Parathyroid adenoma (tissue), 2 donors: ENCODE results near the gene STARD4.

ENCODE experiments used
- H2AFZ ChIP-seq: fragments of 300-600 bp; sonication (generic); one replicate; pipeline ENCODE4 v1.7.0; 2017; ENCODE audit warnings: antibody characterized with exemption, mild to moderate bottlenecking
- H3K27ac ChIP-seq: fragments of 300-600 bp; sonication (generic); one replicate; pipeline ENCODE4 v1.7.0; 2017
- H3K27me3 ChIP-seq: fragments of 300-600 bp; sonication (generic); one replicate; pipeline ENCODE4 v1.7.0; 2017; ENCODE audit warnings: low read length; ENCODE audit not compliant: control insufficient read depth, insufficient read depth
- H3K36me3 ChIP-seq: fragments of 300-600 bp; sonication (generic); one replicate; pipeline ENCODE4 v1.7.0; 2017; ENCODE audit warnings: low read length; ENCODE audit not compliant: control insufficient read depth, insufficient read depth
- H3K4me1 ChIP-seq: fragments of 300-600 bp; sonication (generic); one replicate; pipeline ENCODE4 v1.7.0; 2017; ENCODE audit warnings: control low read depth
- H3K4me2 ChIP-seq: fragments of 300-600 bp; sonication (generic); one replicate; pipeline ENCODE4 v1.7.0; 2017; ENCODE audit warnings: low read length
- H3K4me3 ChIP-seq: fragments of 300-600 bp; sonication (generic); one replicate; pipeline ENCODE4 v1.7.0; 2017; ENCODE audit warnings: low read depth, low read length
- H3K79me2 ChIP-seq: fragments of 300-600 bp; sonication (generic); one replicate; pipeline ENCODE4 v1.7.0; 2017; ENCODE audit warnings: control low read depth
- H3K9ac ChIP-seq: fragments of 300-600 bp; sonication (generic); one replicate; pipeline ENCODE4 v1.7.0; 2017; ENCODE audit warnings: mild to moderate bottlenecking
- H3K9me3 ChIP-seq: fragments of 300-600 bp; sonication (generic); one replicate; pipeline ENCODE4 v1.7.0; 2017; ENCODE audit warnings: low read length; ENCODE audit not compliant: control insufficient read depth
- CTCF ChIP-seq: fragments of 300-600 bp; sonication (generic); IDR thresholded peaks from one replicate; pipeline ENCODE4 v1.7.0; 2017; ENCODE audit warnings: antibody characterized with exemption, mild to moderate bottlenecking
- donor health status: primary hyperparathyroidism.

The STARD4 gene

DNA sequence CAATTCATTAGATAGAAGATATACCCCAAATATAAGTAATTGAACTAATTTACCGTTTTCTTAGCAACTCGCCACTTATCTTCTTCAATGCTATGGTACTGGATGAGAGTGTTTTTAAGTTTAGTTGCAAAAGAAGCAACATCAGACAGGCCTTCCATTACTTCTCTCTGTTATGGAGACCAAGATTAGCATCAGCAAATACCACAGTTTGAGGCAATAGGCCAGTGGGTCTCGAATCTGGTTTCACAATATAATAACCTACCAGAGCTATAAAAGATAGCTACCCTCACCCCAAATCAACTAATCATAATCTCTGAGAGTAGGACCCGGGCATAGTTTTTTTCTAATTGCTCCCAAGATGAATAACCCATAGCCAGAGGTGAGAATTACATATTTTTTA lies 5.1 kb downstream of the STARD4 start:
- TF ChIP-seq CTCF, result no peak
- Histone ChIP-seq H3K36me3 (no peaks in the 10 kb centered on the region), H3K9me3 (no peaks in the 10 kb centered on the region), H3K4me1 (peaks cover 14% of the 10 kb centered on the region), H3K9ac (no peak overlapping the region), H3K4me3 (no peak overlapping the region), H2AFZ (no peak overlapping the region), H3K79me2 (no peaks in the 10 kb centered on the region), H3K4me2 (no peak overlapping the region), H3K27me3 (no peaks in the 10 kb centered on the region), H3K27ac (no peak overlapping the region)

GRCh38 chr5:111505096-111505495 lies 7.2 kb downstream of the STARD4 start:
- no peak for TF ChIP-seq CTCF
- Histone ChIP-seq H3K4me1 (peaks cover 8% of the 10 kb centered on the region), H3K4me2 (no peak overlapping the region), H3K4me3 (no peak overlapping the region), H3K9ac (no peak overlapping the region), H3K9me3 (no peaks in the 10 kb centered on the region), H3K79me2 (no peaks in the 10 kb centered on the region), H3K27me3 (no peaks in the 10 kb centered on the region), H3K27ac (no peak overlapping the region), H2AFZ (no peak overlapping the region), H3K36me3 (no peaks in the 10 kb centered on the region)

DNA sequence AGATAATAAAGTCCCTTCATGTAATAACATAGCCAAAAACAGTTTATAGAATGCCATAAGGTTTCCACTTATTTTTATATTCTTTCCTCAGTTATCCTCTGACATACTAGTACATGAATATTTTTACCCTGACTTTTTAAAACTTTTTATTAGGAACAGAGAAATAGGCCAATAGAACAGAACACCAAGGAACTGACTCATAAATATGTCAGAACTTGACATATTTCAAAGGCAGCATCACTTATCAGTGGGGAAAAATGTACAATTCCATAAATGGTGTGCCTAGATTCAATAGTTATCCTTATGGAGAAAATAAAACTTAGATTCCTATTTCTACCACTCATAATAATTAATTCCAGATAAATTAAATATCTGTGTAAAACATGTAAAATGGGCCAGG lies 9.4 kb downstream of the STARD4 start:
- Histone ChIP-seq H2AFZ (no peak overlapping the region), H3K9ac (no peak overlapping the region), H3K27me3 (no peaks in the 10 kb centered on the region), H3K27ac (no peak overlapping the region), H3K36me3 (no peaks in the 10 kb centered on the region), H3K79me2 (no peaks in the 10 kb centered on the region), H3K4me2 (no peak overlapping the region), H3K4me1 (no peaks in the 10 kb centered on the region), H3K4me3 (no peak overlapping the region), H3K9me3 (no peaks in the 10 kb centered on the region)
- TF ChIP-seq CTCF, result no peak

DNA sequence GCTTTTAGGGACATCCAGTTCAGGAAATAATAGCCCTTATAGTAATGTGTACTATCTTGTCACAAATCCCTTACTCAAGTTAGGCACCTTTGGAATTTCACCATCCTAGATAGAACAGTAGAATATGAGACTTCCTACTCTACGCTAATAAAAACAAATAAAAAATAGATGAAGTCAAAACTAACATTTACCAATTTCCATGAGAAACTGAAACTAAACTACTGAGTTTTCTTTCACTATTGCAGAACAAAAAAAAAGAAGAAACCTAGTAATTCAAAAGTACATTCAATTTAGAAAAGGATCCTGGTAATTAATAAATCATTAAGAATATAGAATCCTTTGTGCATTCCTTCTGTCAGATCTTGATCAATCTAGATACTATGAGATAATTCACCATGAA lies 14.0 kb downstream of the STARD4 start:
- Histone ChIP-seq H3K4me2 (no peak overlapping the region), H3K79me2 (no peaks in the 10 kb centered on the region), H2AFZ (no peak overlapping the region), H3K27me3 (no peaks in the 10 kb centered on the region), H3K4me3 (no peak overlapping the region), H3K9me3 (no peaks in the 10 kb centered on the region), H3K36me3 (no peaks in the 10 kb centered on the region), H3K9ac (no peak overlapping the region), H3K27ac (no peak overlapping the region), H3K4me1 (no peaks in the 10 kb centered on the region)
- TF ChIP-seq CTCF, result no peak

DNA sequence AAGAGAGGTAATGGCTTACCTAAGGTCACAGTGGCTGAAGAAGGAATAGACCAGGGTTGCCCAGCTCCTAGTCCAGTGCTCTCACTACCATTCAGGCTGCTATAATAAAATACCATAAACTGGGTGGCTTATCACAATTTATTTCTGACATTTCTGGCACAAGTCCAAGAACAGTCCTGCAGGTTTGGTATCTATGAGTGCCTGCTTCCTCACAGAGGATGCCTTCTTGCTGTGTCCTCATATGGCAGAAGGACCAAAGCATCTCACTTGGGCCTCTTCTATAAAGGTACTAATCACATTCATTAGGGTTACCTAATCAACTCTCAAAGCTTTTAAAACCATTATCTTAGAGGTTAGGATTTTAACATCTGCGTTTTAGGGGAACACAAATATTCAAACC lies 17.2 kb downstream of the STARD4 start:
- Histone ChIP-seq H2AFZ (no peak overlapping the region), H3K4me1 (no peaks in the 10 kb centered on the region), H3K4me3 (no peak overlapping the region), H3K4me2 (no peak overlapping the region), H3K27me3 (no peaks in the 10 kb centered on the region), H3K27ac (no peak overlapping the region), H3K9ac (no peak overlapping the region), H3K79me2 (no peaks in the 10 kb centered on the region), H3K36me3 (no peaks in the 10 kb centered on the region), H3K9me3 (no peaks in the 10 kb centered on the region)
- TF ChIP-seq CTCF, result no peak
